ENCODE data around the gene STK39.
A peak's percentile ranks its signal among the peaks of the same experiment; 100 is the strongest.

Gene STK39

GRCh38 chr2:168034616-168035015 lies 212.8 kb downstream of the STK39 start:
- DNase-seq, result peak; percentile 85

DNA sequence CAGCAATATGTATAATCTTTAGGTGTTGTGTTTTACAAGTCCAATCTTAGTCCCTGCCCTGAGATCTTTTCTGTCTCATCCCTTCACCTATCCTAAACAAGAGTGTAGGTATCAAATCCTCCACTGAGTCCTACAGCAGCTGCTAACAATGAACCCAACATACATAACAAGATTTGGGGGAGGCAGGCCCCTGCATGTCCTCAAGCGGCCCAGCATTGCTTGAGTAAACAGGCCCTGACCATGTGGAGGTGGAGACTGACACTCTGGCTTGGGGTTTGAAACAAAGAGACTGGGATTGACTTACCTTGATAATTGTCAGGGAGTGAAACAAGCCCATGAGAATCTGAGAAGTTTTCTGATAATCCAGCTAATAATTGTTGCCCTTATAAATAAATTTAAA lies 213.4 kb downstream of the STK39 start:
- peak; percentile 7 for DNase-seq

DNA sequence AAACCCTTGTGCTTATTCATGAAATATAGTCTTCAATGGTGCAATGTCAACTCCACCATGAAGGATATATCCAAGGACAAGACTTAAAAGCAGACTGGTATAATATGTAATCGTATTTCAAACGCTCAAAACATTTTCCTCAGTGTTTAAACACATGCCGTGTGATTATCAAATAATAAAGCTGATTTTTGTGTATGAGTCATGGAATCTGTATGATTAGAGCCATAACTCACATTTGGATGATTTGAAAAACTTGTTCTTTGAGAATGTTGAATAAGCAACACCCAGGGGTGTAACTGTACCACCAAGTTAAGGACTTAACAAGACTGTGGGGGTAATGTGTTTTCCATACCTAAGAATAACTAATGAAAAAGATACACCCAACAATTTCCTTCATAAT lies 215.3 kb downstream of the STK39 start:
- DNase-seq, result no peak

DNA sequence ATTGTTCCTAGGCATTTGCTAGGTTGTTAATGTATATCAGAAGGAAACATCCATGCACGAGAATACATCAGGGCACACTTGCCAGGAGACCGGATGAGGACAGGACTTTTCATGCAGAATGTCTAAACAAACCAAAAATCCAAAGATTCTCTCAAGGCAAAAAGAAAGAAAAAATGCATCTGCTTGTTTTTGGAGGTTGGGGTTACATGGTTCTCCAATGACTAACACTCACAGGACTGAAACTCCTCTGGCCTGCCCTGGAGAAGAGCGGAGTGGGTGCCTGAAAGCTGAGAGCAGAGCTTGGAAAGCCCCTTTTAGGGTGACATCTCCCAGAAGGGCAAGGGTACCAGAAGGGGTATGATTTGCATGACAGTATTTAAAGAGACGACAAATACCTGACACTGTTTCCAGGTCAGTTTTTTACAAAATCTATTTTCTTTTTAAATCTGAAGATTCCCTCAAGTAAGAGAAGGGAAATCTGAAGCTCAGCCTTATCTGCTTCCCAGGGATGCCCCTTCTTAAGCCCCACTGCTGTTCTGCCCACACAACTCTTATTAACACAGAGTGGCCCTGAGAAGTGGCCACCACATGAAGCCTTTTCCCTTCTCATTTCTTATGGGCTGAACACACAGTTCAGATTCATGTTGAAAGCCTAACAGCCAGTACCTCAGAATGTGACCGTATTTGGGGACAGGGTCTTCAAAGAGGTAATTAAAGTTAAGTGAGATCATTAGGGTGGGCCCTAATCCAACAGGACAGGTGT lies 216.4 kb downstream of the STK39 start:
- no peak for DNase-seq

DNA sequence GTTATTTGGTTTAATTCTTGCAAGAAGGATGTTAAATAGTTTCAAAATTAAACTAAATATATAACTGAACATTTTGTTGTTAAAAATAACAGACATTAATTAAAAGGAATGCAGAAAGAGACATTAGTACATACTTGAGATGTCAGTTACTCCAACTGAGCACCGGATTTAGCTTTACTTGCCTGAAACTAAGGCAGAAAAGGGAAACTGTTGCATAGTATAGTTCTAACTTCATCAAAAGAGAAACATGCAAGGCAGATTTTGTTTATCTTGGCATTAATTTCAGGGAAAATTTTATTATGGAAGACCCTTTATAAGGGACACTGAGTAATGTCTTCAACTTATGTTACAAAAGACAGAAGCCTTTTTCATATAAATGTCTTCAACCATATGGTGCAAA lies 218.3 kb downstream of the STK39 start:
- DNase-seq, result no peak

DNA sequence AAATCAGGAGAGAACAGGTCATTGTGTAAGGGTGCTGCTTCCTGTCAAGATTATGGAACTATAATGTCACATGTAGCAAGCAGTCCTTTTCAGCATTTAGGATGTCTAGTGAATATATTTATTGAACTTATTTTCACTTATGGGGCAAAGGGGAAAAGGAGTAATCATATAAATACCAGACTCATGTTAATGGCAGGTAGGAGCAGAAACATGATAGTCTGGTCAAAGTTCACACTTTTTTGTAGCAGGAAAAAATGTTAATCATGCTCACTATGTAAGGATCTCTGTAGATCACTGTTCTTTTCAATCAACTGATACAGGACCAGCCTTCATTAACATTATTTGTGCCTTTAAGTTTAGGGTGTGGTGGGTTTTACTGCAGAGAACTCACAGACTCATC lies 219.0 kb downstream of the STK39 start:
- DNase-seq, result no peak

- no peak for DNase-seq
Observed at GRCh38 chr2:168025487-168026202, 221.8 kb downstream of the STK39 start.

GRCh38 chr2:168024459-168024858 lies 222.9 kb downstream of the STK39 start:
- DNase-seq, result no peak

DNA sequence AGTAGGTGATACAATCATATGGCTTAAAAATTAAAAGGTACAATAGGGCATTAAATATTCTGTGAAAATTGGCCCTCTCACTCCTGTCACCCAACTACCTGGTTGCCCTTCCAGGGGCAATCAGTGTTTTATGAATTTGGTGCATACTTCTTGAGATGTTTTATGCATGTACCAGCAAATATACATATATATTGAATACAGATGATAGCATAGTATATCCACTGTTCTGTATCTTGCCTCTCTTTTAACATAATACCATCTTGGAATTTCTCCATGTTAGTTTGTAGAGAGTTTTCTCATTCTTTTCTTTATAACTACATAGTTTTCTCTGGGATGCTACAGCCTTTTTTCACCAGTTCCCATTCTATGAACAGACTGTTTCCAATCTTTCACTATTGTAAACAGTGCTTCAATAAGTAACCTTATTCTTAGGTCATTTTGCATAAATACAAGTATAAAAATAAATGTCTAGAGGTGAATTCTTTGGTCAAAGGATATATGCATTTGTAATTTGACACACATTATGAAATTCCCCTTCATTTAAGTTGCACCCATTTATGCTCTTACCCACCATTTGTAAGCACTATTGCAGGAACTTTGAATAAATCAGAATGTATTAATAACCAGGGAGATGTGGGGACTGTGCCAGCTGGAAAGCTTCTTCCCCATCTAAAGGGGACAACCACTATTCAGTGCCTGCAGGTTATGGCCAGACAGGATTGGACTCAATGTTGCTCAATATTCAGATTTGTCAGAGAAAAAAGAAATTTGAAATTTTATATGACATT lies 225.4 kb downstream of the STK39 start:
- DNase-seq, result no peak

DNA sequence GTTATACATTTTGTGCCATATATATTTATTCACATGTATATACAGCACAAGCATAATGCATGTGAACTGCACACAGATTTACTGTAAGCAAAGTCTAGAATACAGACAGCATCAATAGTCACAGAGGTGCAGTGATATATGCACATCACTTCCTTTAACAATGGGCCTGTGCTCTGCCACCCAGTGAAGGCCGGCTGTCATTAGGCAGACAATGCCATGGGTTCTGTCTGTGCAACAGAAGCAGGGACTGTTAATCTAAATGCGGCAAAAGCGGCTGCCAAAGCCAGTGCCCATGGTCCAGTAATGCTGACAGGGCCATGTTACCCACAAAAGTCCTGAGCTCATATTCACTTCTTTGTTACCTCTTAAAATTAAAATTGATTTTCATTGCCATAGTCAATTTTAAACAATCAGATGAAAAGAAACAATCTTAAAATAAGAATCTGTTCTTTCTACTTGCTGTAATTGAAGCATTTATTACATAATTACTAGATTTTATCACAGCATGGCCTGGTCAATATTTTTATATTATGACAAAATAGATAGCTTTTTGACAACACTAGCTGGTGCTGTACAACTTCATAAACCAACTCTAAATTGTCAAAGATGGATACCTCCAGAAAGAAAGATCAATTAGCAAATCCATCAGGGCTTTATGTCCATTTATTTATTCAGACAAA lies 232.0 kb downstream of the STK39 start:
- no peak for DNase-seq

- peak; percentile 33 for DNase-seq
Observed at GRCh38 chr2:168009900-168010299, 237.5 kb downstream of the STK39 start.

DNA sequence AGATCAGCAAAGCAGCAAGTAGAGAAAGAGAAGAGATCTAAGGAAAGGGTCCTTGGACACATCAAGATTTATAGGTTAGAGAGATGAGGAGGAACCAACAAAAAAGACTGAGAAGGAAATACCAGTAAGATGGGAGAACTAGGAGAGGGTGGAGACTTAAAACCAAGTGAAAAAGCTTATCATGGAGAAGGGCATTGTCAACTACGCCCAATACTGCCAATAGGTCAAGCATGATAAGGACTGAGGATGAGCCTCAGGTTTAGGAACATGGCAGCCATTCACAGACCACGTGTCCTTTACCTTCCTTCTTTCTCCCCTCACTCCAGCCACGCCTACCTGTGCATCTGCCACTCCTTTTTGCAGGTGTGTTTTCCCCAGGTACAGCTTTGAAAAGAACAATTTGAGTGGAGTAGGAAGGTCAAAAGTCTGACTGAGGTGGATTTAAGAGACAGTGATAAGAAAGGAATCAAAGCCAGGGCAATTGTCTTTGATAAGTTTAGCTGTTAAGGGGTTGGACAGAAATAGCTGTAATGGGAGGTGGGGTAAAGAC lies 238.7 kb downstream of the STK39 start:
- DNase-seq, result no peak

- DNase-seq, result no peak
Observed at GRCh38 chr2:168006498-168006897, 240.9 kb downstream of the STK39 start.

GRCh38 chr2:168005586-168005985 lies 241.8 kb downstream of the STK39 start:
- DNase-seq, result no peak

GRCh38 chr2:168003876-168004275 lies 243.5 kb downstream of the STK39 start:
- no peak for DNase-seq

GRCh38 chr2:168002021-168002553 lies 245.3 kb downstream of the STK39 start:
- no peak for DNase-seq

- DNase-seq, result no peak
Observed at GRCh38 chr2:167992278-167992677, 255.1 kb downstream of the STK39 start.

DNA sequence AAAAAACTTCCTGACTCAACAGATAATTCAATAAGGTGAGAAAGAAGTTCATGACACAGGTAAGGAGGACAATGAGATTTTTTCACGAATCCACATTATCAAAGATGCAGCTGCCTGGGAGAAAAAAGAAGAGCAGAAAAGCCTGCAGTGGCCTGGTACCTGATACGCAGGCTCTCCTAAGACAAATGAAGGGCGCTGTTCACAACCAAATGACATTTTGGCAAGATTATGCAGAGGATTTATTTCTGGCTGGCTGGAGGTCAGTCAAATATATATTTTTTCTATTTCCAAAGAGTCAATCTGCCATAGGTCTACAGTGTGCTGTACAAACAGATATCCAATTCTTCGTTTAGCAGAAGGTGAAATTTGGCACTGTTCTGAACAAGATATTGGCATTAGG lies 257.3 kb downstream of the STK39 start:
- DNase-seq, result no peak

GRCh38 chr2:167988296-167988695 lies 259.1 kb downstream of the STK39 start:
- no peak for DNase-seq

- no peak for DNase-seq
Observed at GRCh38 chr2:167987558-167987957, 259.8 kb downstream of the STK39 start.

GRCh38 chr2:167987026-167987425 lies 260.4 kb downstream of the STK39 start:
- DNase-seq, result no peak

GRCh38 chr2:167986223-167986622 lies 261.2 kb downstream of the STK39 start:
- no peak for DNase-seq

DNA sequence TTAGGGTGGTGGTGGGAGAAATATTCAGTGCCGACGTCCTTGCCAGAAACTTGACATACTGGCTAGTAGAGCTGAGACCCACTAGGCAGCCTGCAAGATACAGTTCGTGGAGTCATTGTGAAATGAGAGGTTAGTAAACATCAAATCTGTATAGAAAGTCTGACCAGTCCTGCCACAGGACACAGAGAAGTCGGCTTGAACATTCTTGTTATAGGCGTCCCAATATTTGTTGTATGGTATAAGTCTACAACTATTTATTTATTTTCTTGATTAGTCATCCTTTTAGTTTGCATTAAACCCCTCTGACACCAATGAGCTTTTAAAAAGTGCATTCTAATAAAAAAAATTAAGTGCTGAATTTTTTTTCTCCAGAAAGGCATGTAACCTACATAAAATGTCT lies 265.4 kb downstream of the STK39 start:
- no peak for DNase-seq
